ENCODE measurements around the gene CHCHD4.
"Not testable (repeated sequence)": the region's sequence is repeated elsewhere in the genome, so short reads cannot be mapped to it uniquely, and the experiment has no call there.

Gene CHCHD4

GRCh38 chr3:14118400-14119381 is 6.0 kb downstream of the CHCHD4 start:
- DNase-seq, result no peak

GRCh38 chr3:14117468-14118399 is 6.9 kb downstream of the CHCHD4 start:
- DNase-seq, result no peak

- DNase-seq, result no peak
Observed at GRCh38 chr3:14113965-14114635, 10.6 kb downstream of the CHCHD4 start.

- no peak for DNase-seq
Observed at GRCh38 chr3:14110699-14111098, 14.0 kb downstream of the CHCHD4 start.

- not testable (repeated sequence) for DNase-seq
Observed at GRCh38 chr3:14109821-14110220, 14.8 kb downstream of the CHCHD4 start.

- DNase-seq, result no peak
Observed at GRCh38 chr3:14097616-14098391, 26.9 kb downstream of the CHCHD4 start.

- no peak for DNase-seq
Observed at GRCh38 chr3:14096742-14097141, 27.9 kb downstream of the CHCHD4 start.

GRCh38 chr3:14093831-14094230 is 30.8 kb downstream of the CHCHD4 start:
- no peak for DNase-seq

- no peak for DNase-seq
Observed at GRCh38 chr3:14092464-14092863, 32.2 kb downstream of the CHCHD4 start.

- DNase-seq, result not testable (repeated sequence)
Observed at GRCh38 chr3:14091959-14092358, 32.7 kb downstream of the CHCHD4 start.

GRCh38 chr3:14087461-14087860 is 37.2 kb downstream of the CHCHD4 start:
- DNase-seq, result not testable (repeated sequence)

GRCh38 chr3:14082108-14082657 is 42.5 kb downstream of the CHCHD4 start:
- no peak for DNase-seq

GRCh38 chr3:14077310-14077709 is 47.4 kb downstream of the CHCHD4 start:
- DNase-seq, result no peak

- not testable (repeated sequence) for DNase-seq
Observed at GRCh38 chr3:14075233-14075632, 49.4 kb downstream of the CHCHD4 start.

- no peak for DNase-seq
Observed at GRCh38 chr3:14064910-14065309, 59.8 kb downstream of the CHCHD4 start.

- no peak for DNase-seq
Observed at GRCh38 chr3:14063152-14063551, 61.5 kb downstream of the CHCHD4 start.

All from NCI-H1048 (cell line).